T-helper 17 cell (primary cell): ENCODE measurements around the gene ENGASE. TPM values are rescaled to one million over a fixed set of nuclear protein-coding genes. Genes with fewer than 3 reads are reported as not detected.

ENCODE experiments used
- ATAC-seq: fragments of 150-1000 bp; cut with Tn5 transposase; 2 replicates; pipeline ENCODE4 v1.10.0; 2021; ENCODE audit warnings: mild to moderate bottlenecking, moderate library complexity
- DNase-seq, 3 donors: peaks; one replicate each; pipeline versions ENCODE4 v3.0.0 to v3.0.0-alpha.2; 2020 to 2021
- H3K9me3 ChIP-seq: one replicate; pipeline ENCODE4 v1.7.0; 2013; ENCODE audit warnings: low read length, mild to moderate bottlenecking; ENCODE audit not compliant: control insufficient read depth, poor library complexity, severe bottlenecking
- H3K27ac Mint-ChIP-seq: one replicate; pipeline ENCODE4 v1.8.0; 2022; ENCODE audit warnings: mild to moderate bottlenecking, moderate library complexity, mixed read lengths
- H3K27me3 Mint-ChIP-seq: one replicate; pipeline ENCODE4 v1.8.0; 2022; ENCODE audit warnings: mixed read lengths
- H3K36me3 Mint-ChIP-seq: one replicate; pipeline ENCODE4 v1.8.0; 2022; ENCODE audit warnings: low read depth, mixed read lengths
- H3K4me1 Mint-ChIP-seq: one replicate; pipeline ENCODE4 v1.8.0; 2022; ENCODE audit warnings: mild to moderate bottlenecking, mixed read lengths
- H3K4me3 Mint-ChIP-seq: one replicate; pipeline ENCODE4 v1.8.0; 2022; ENCODE audit warnings: mild to moderate bottlenecking, moderate library complexity, mixed read lengths
- total RNA-seq, 4 donors: library from RNA in 2 of 4; stranded (reverse) in 2 of 4; gene quantifications; one replicate each; pipeline ENCODE4 v1.2.3 and lab custom pipeline; 2022 to 2026

The ENGASE gene
- total RNA-seq, 2 donors from 2014 or later = 56.2 to 60.1 TPM

GRCh38 chr17:79105937-79106336 is 31.3 kb downstream of the ENGASE start:
- Mint-ChIP-seq H3K4me1 (peaks cover 3% of the 10 kb centered on the region), H3K27ac (no peak overlapping the region), H3K4me3 (no peak overlapping the region), H3K27me3 (peaks cover 33% of the 10 kb centered on the region), H3K36me3 (no peaks in the 10 kb centered on the region)
- DNase-seq (no peak), ATAC-seq (no peak)
- no peaks in the 10 kb centered on the region for H3K9me3 ChIP-seq

- ATAC-seq (no peak), DNase-seq (no peak)
- H3K9me3 ChIP-seq = no peaks in the 10 kb centered on the region
- H3K4me1 Mint-ChIP-seq = peaks cover 3% of the 10 kb centered on the region
- H3K27ac Mint-ChIP-seq = no peak overlapping the region
- no peak overlapping the region for H3K4me3 Mint-ChIP-seq
- no peaks in the 10 kb centered on the region for H3K36me3 Mint-ChIP-seq
- H3K27me3 Mint-ChIP-seq = peaks cover 37% of the 10 kb centered on the region
Measured at GRCh38 chr17:79106958-79107357, 32.3 kb downstream of the ENGASE start.

GRCh38 chr17:79107499-79108231 is 33.0 kb downstream of the ENGASE start:
- Mint-ChIP-seq H3K27ac (no peak overlapping the region), H3K4me3 (no peak overlapping the region), H3K4me1 (peaks cover 3% of the 10 kb centered on the region), H3K27me3 (peaks cover 36% of the 10 kb centered on the region), H3K36me3 (no peaks in the 10 kb centered on the region)
- no peak for DNase-seq
- no peaks in the 10 kb centered on the region for H3K9me3 ChIP-seq
- ATAC-seq = no peak

- peaks cover 29% of the 10 kb centered on the region for H3K27me3 Mint-ChIP-seq
- H3K4me1 Mint-ChIP-seq = peaks cover 3% of the 10 kb centered on the region
- no peaks in the 10 kb centered on the region for H3K9me3 ChIP-seq
- no peak overlapping the region for H3K4me3 Mint-ChIP-seq
- no peak overlapping the region for H3K27ac Mint-ChIP-seq
- ATAC-seq (no peak), DNase-seq (no peak)
- H3K36me3 Mint-ChIP-seq = no peaks in the 10 kb centered on the region
Measured at GRCh38 chr17:79108232-79108850, 33.7 kb downstream of the ENGASE start.

- no peaks in the 10 kb centered on the region for H3K9me3 ChIP-seq
- DNase-seq = no peak
- H3K36me3 Mint-ChIP-seq = no peaks in the 10 kb centered on the region
- H3K4me3 Mint-ChIP-seq = no peak overlapping the region
- no peak for ATAC-seq
- peaks cover 28% of the 10 kb centered on the region for H3K27me3 Mint-ChIP-seq
- H3K4me1 Mint-ChIP-seq = peaks cover 3% of the 10 kb centered on the region
- H3K27ac Mint-ChIP-seq = no peak overlapping the region
Measured at GRCh38 chr17:79108870-79109269, 34.2 kb downstream of the ENGASE start.

DNA sequence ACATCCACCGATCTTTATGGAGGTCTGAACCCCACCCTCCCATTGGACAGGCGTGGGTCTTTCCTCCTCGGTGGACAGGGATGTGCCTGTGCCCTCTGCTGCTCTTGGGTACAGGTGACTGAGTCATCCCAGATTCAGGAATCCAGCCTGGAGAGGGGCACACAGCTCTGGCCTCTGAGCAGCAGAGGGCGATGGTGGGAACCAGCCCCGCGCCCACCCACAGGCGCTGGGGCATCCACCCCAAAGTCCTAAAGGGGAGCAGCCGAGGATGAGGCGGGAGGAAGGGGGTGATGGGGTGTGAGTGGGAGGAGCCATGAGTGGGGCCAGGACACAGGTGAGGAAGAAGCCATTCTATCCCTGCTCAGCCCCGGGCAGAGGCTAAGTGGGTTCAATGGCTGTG is 35.0 kb downstream of the ENGASE start:
- ATAC-seq (no peak), DNase-seq (no peak)
- Mint-ChIP-seq H3K27me3 (peaks cover 22% of the 10 kb centered on the region), H3K4me3 (no peak overlapping the region), H3K27ac (no peak overlapping the region), H3K36me3 (no peaks in the 10 kb centered on the region), H3K4me1 (peaks cover 3% of the 10 kb centered on the region)
- no peaks in the 10 kb centered on the region for H3K9me3 ChIP-seq

GRCh38 chr17:79111097-79111496 is 36.5 kb downstream of the ENGASE start:
- H3K36me3 Mint-ChIP-seq = no peaks in the 10 kb centered on the region
- peaks cover 3% of the 10 kb centered on the region for H3K4me1 Mint-ChIP-seq
- no peak overlapping the region for H3K4me3 Mint-ChIP-seq
- ATAC-seq (no peak), DNase-seq (no peak)
- no peak overlapping the region for H3K27ac Mint-ChIP-seq
- H3K9me3 ChIP-seq = no peaks in the 10 kb centered on the region
- peaks cover 21% of the 10 kb centered on the region for H3K27me3 Mint-ChIP-seq

DNA sequence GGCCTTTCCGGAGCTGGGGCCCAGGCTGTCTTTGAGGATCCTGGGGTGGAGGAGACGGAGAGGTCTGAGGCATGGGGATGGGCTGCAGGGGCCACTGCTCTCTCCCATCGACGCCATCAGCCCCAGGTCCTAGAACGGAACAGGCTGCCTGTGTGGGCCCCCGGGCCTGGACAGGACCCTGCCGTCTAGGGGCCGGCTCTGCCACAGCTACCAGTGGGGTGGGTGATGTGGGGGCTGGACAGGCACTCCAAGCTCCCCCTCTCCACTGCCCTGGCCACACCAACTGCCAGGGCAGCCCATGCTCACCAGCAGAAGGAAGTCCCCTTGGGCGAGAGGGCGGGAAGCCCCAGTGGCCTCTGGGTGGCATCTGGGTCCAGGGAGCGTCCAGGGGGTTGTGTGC is 37.8 kb downstream of the ENGASE start:
- Mint-ChIP-seq H3K36me3 (no peaks in the 10 kb centered on the region), H3K27me3 (peaks cover 21% of the 10 kb centered on the region), H3K4me3 (no peak overlapping the region), H3K27ac (no peak overlapping the region), H3K4me1 (peaks cover 3% of the 10 kb centered on the region)
- no peaks in the 10 kb centered on the region for H3K9me3 ChIP-seq
- DNase-seq = no peak
- no peak for ATAC-seq

GRCh38 chr17:79113699-79114457 is 39.3 kb downstream of the ENGASE start:
- DNase-seq = no peak
- H3K4me3 Mint-ChIP-seq = no peak overlapping the region
- H3K36me3 Mint-ChIP-seq = no peaks in the 10 kb centered on the region
- H3K4me1 Mint-ChIP-seq = no peaks in the 10 kb centered on the region
- H3K27me3 Mint-ChIP-seq = peaks cover 20% of the 10 kb centered on the region
- ATAC-seq = no peak
- no peak overlapping the region for H3K27ac Mint-ChIP-seq
- no peaks in the 10 kb centered on the region for H3K9me3 ChIP-seq

- H3K9me3 ChIP-seq = no peaks in the 10 kb centered on the region
- no peak overlapping the region for H3K27ac Mint-ChIP-seq
- no peak for DNase-seq
Measured at GRCh38 chr17:79114458-79115301, 40.1 kb downstream of the ENGASE start.

GRCh38 chr17:79115487-79115886 is 40.9 kb downstream of the ENGASE start:
- DNase-seq (no peak), ATAC-seq (no peak)
- Mint-ChIP-seq H3K27ac (no peak overlapping the region), H3K4me3 (no peak overlapping the region), H3K36me3 (no peaks in the 10 kb centered on the region), H3K27me3 (peaks cover 20% of the 10 kb centered on the region), H3K4me1 (no peaks in the 10 kb centered on the region)
- H3K9me3 ChIP-seq = no peaks in the 10 kb centered on the region

More at GRCh38 chr17:79114458-79115301, 40.1 kb downstream of the ENGASE start:
- H3K4me1 Mint-ChIP-seq = no peaks in the 10 kb centered on the region
- H3K4me3 Mint-ChIP-seq = no peak overlapping the region
- no peak for ATAC-seq
- no peaks in the 10 kb centered on the region for H3K36me3 Mint-ChIP-seq
- H3K27me3 Mint-ChIP-seq = peaks cover 26% of the 10 kb centered on the region

DNA sequence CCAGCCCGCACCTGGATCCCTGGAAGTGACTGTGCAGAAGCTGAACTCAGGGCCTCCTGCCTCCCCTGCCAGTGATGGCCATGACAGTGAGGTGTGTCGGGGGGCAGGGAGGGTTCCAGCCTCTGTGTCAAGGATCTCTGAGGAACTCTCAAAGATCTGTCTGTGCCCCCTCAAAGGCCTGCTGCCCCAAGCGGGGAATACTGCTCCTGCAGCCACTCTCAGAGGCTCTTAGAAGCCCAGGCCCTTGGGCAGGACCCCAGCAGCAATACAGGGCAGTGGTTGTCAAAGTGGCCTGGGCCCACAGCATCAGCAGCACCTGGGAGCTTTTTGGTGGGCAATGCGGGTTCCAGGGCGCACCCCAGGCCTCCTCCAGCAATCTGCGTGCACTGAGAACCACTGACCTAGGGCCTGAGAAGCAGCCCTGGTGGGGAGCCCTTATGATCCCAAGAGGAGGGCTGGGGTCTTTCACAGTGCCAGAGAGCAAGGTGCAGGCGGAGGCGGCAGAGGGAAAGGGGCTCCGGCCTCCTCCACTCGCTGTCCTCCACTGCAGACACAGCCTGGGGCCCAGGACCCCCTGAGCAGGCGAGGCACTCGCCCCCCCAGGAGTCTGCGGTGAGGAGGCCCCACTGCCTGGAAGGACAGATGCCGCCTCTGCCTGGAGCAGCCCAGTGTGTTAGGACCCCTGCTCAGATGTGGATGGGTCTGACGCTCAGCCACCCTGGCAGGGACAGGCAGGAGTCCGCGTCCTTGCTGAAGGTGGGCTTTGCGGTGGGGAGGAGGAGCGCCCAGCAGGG is 42.1 kb downstream of the ENGASE start:
- DNase-seq = no peak
- no peaks in the 10 kb centered on the region for H3K36me3 Mint-ChIP-seq
- no peaks in the 10 kb centered on the region for H3K9me3 ChIP-seq
- ATAC-seq = no peak
- no peak overlapping the region for H3K27ac Mint-ChIP-seq
- no peak overlapping the region for H3K4me3 Mint-ChIP-seq
- H3K27me3 Mint-ChIP-seq = peaks cover 11% of the 10 kb centered on the region
- no peaks in the 10 kb centered on the region for H3K4me1 Mint-ChIP-seq
